H1 (cell line): ENCODE data around the gene NXPH1. TPM values are rescaled to one million over a fixed set of nuclear protein-coding genes. Genes with fewer than 3 reads are reported as not detected.

ENCODE experiments used
- EP300 ChIP-seq, 2 experiments: IDR thresholded peaks; 1 replicate in 1 of 2; 2 replicates in 1 of 2; pipeline ENCODE4 v1.6.1; 2011 to 2012; ENCODE audit warnings: low read depth in 2 of 2, low read length in 2 of 2, mild to moderate bottlenecking in 2 of 2, borderline replicate concordance in 1 of 2, inconsistent platforms in 1 of 2, moderate library complexity in 1 of 2
- polyA plus RNA-seq, 7 experiments: library from polyadenylated mRNA; depleted of rRNA in 3 of 7; stranded (reverse) in 5 of 7; unstranded in 2 of 7; fragments of >200 nt in 5 of 7; fragments of 200-250 nt in 2 of 7; gene quantifications; 1 replicate in 5 of 7; 2 replicates in 1 of 7; 4 replicates in 1 of 7; pipeline versions ENCODE4 v1.2.1 to v1.2.3, GENCODE V29; 2011 to 2013; ENCODE audit warnings: missing spikeins in 2 of 7, mixed read lengths in 2 of 7
- total RNA-seq: library from RNA; stranded (reverse); fragmentation: NEBNext Ultra II Directional; extraction: Animal tissue kit (Norgen Biotek cat#: 25700); gene quantifications from 2 replicates; pipeline ENCODE4 v1.2.1, GENCODE V29; 2021
- TF ChIP-seq, protein P1 (sequence below): IDR thresholded peaks from 2 replicates; pipeline ENCODE4 v1.6.1; 2012; ENCODE audit warnings: inconsistent platforms

Gene NXPH1
- total and polyA plus RNA-seq, 2 of the 8 experiments (the other 6 are each of a cell fraction or from before 2014, with no cell fraction given) = 0.14 to 1.0 TPM

DNA sequence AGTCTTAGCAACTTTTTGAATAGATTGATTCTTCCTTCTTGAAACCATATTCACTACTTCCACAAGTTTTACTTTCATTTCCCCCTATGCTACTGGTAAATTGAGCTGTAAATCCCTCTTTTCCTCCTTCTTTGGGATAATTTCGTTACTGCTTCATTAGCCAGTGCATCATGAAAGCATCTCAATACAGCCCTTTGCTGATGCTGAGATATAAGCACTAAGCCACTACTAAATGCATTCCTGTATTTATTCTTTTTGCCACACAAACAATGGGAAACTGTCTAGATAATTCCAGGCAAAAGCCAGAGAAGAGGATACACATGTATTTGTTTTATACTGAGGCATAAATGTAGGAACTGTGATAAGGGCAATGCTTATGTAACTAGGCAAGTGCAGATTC is 313.9 kb downstream of the NXPH1 start (continued):
- TF ChIP-seq EP300 (IDR thresholded peaks at IDR 0.05; ENCODE audit: borderline replicate concordance in 1 of 2, low read depth in 2 of 2, low read length in 2 of 2) = no peak
- TF ChIP-seq, protein P1, sequence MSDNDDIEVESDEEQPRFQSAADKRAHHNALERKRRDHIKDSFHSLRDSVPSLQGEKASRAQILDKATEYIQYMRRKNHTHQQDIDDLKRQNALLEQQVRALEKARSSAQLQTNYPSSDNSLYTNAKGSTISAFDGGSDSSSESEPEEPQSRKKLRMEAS = no peak
